ENCODE data around the gene UBE2V1. TPM values are rescaled to one million over a fixed set of nuclear protein-coding genes. Genes with fewer than 3 reads are reported as not detected.

UBE2V1 gene
- polyA plus RNA-seq, 1 experiment: 101 TPM

DNA sequence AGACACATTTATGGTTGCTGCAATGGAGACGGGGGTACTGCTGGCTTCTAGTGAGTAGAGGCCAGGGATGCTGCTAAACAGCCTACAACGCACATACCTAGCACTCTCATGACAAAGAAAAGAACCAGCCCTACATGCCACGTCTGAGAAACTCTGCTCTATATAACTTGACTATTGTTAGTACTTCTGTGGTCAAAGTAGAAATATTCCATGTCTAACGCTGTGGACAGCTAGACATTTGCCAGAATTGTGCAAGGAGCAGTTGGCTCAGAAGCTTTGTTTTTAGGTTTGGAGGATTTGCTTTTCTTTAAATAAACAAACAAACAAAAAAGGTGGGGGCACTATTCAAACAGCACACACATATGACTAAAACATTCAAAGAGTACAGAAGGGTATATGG is 20.5 kb downstream of the UBE2V1 start:
- H3K36me3 ChIP-seq (ENCODE audit: control insufficient read depth, insufficient read depth, low read length): peaks cover 2% of the 10 kb centered on the region
- no peak overlapping the region for H3K4me3 ChIP-seq (ENCODE audit: low read depth, low read length)
- CTCF ChIA-PET: interaction anchor here (0.8 to 2.1 kb wide), 5 partner anchors 8 to 113 kb away, joined by 3 to 9 read pairs (median 3); no protein-coding TSS in a partner anchor
- TF ChIP-seq CTCF (IDR thresholded peaks at IDR 0.05; ENCODE audit: insufficient read depth, low read depth, low read length): no peak
- POLR2A ChIA-PET: no interaction called here
- no peaks in the 10 kb centered on the region for H3K27me3 ChIP-seq (ENCODE audit: control insufficient read depth, insufficient read depth, low read length)
- DNase-seq (ENCODE audit: low read depth): no peak

DNA sequence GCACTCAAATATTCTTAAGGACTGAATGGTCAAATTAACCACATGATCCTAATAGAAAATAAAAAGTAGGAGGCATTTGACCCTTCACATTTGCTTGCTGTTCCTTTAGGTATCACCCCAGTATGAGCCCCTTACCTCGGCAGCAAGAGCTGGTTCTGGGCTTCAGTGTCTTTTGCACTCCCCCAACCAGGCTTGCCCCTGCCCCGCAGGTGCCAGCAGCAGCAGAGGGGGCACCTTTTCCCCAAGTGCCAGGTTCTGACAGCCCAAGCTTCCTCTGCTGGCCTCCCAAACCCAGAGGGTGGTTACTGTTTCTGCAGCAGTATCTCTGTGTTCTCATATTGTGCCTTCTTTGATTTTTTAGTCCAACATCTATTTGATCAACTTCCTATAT is 23.2 kb downstream of the UBE2V1 start:
- Histone ChIP-seq H3K4me3 (ENCODE audit: low read depth, low read length) (no peak overlapping the region), H3K36me3 (ENCODE audit: control insufficient read depth, insufficient read depth, low read length) (peaks cover 2% of the 10 kb centered on the region; the same call in 1 of the 2 replicates), H3K27me3 (ENCODE audit: control insufficient read depth, insufficient read depth, low read length) (no peaks in the 10 kb centered on the region)
- DNase-seq (ENCODE audit: low read depth): no peak
- ChIA-PET POLR2A (no interaction called here), CTCF (no interaction called here)
- TF ChIP-seq CTCF (IDR thresholded peaks at IDR 0.05; ENCODE audit: insufficient read depth, low read depth, low read length): no peak

DNA sequence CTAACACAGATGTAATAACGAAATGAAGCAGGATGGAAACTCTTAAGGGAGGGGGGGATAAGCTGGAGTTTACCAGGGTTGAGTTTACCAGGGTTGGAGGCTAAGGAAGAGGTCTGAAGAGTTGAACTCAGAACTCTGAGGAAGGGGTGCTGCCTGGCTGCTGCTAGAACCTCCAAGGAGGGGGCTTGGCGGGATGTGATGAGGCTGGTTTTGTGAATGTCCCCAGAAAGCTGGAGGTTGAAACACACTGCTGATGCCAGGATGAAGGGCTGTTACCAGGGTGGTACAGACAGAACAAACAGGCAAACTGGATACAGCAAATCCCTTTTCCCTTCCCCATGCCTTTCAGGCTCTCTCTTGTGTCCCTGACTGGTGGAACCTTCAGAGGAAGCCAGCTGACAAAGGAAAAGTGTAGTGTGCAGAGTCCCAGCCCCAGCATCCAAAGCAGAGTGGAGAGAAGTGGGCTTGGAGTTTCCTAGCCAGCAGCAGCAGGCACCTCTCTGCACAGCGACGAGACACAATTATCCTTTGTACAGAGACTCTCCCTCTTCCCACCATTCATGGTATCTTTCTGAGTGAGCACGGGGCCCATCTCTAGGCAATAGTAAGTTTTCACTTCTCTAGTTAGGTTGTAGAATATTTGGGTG is 23.7 kb downstream of the UBE2V1 start:
- Histone ChIP-seq H3K36me3 (ENCODE audit: control insufficient read depth, insufficient read depth, low read length) (peaks cover 2% of the 10 kb centered on the region; the same call in 1 of the 2 replicates), H3K27me3 (ENCODE audit: control insufficient read depth, insufficient read depth, low read length) (no peaks in the 10 kb centered on the region), H3K4me3 (ENCODE audit: low read depth, low read length) (no peak overlapping the region)
- POLR2A ChIA-PET: no interaction called here
- CTCF ChIA-PET: interaction anchor here (0.7 to 1.1 kb wide), 2 partner anchors 10 to 12 kb away, joined by 3 read pairs; no protein-coding TSS in a partner anchor
- no peak for DNase-seq (ENCODE audit: low read depth)
- no peak for TF ChIP-seq CTCF (IDR thresholded peaks at IDR 0.05; ENCODE audit: insufficient read depth, low read depth, low read length)

DNA sequence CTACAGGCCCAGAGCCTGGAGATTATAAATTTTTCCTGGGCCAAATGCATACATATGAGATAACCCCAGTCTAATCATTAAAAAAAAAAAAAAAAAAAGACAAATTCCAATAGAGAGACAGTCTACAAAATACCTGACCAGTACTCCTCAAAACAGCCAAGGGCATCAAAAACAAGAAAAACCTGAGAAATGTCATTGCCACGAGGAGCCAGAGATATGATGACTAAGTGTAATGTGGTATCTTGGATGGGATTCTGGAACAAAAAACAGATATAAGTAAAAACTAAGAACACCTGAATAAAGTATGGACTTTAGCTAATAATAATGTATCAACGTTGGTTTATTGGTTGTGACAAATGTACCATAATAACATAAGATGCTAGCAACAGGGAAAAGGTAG is 24.9 kb downstream of the UBE2V1 start:
- Histone ChIP-seq H3K4me3 (ENCODE audit: low read depth, low read length) (no peak overlapping the region), H3K36me3 (ENCODE audit: control insufficient read depth, insufficient read depth, low read length) (peaks cover 3% of the 10 kb centered on the region; the same call in 1 of the 2 replicates), H3K27me3 (ENCODE audit: control insufficient read depth, insufficient read depth, low read length) (no peaks in the 10 kb centered on the region)
- no peak for DNase-seq (ENCODE audit: low read depth)
- CTCF ChIA-PET: no interaction called here
- no peak for TF ChIP-seq CTCF (IDR thresholded peaks at IDR 0.05; ENCODE audit: insufficient read depth, low read depth, low read length)
- POLR2A ChIA-PET: no interaction called here

DNA sequence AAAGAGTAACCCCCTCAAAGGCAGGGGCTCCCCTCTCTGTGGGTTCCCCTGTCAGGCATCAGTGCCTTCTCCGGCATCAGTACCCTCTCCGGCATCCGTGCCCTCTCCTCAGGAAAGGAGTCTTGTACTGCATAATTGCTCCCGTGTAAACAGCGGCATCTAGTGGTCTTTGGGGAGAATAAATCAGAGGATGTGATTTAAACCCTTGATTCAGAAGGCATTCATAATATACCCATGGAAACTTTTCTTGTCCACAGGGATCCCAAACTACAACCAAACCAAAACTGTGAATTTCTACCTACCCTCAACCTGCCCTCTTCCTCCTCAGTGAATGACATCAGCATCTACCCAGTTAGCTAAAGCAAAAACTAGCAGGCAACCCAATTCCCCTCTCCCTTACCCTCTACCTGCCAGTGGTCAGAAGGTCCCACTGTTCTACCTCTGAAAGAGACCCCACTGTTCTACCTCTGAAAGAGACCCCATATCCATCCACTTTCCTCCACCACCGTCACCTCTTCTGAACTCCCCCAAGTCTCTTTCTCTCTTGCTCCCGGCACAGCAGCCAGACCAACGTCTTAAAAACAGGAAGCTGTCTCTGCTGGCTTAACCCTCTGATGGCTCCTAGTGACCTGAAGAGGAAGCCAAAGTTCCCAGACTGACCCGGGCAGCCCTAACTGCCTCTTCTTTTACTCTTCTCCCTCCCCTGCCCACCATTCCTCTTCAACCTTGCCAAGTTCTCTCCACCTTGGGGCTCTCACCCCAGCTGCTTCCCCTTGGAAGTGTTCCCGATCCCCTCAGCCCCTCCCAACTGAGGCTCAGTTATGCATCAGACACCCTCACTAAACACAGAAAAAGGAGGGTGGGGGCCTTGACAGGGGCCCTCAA is 27.2 kb downstream of the UBE2V1 start:
- peak; percentile 84 for TF ChIP-seq CTCF (IDR thresholded peaks at IDR 0.05; ENCODE audit: insufficient read depth, low read depth, low read length)
- DNase-seq (ENCODE audit: low read depth): no peak
- H3K27me3 ChIP-seq (ENCODE audit: control insufficient read depth, insufficient read depth, low read length): no peaks in the 10 kb centered on the region
- H3K4me3 ChIP-seq (ENCODE audit: low read depth, low read length): no peak overlapping the region
- POLR2A ChIA-PET: no interaction called here
- CTCF ChIA-PET: interaction anchor here (0.6 to 5.0 kb wide), 20 partner anchors 8 to 129 kb away, joined by 3 to 43 read pairs (median 7); partner anchors contain the start of gene UBE2V1
- peaks cover 7% of the 10 kb centered on the region; the same call in 1 of the 2 replicates for H3K36me3 ChIP-seq (ENCODE audit: control insufficient read depth, insufficient read depth, low read length)

Data from BJ (cell line).